HG03066 (cell line): Measurements from ENCODE around the gene SUSD1.
A peak's percentile ranks its signal among the peaks of the same experiment; 100 is the strongest.
"Not testable (repeated sequence)": the region's sequence is repeated elsewhere in the genome, so short reads cannot be mapped to it uniquely, and the experiment has no call there.

Source experiments
- ATAC-seq: cut with Tn5 transposase; IDR thresholded peaks from one replicate; pipeline ENCODE4 v1.9.1; 2021; ENCODE audit warnings: low read depth; ENCODE audit not compliant: unreplicated experiment

Gene SUSD1

DNA sequence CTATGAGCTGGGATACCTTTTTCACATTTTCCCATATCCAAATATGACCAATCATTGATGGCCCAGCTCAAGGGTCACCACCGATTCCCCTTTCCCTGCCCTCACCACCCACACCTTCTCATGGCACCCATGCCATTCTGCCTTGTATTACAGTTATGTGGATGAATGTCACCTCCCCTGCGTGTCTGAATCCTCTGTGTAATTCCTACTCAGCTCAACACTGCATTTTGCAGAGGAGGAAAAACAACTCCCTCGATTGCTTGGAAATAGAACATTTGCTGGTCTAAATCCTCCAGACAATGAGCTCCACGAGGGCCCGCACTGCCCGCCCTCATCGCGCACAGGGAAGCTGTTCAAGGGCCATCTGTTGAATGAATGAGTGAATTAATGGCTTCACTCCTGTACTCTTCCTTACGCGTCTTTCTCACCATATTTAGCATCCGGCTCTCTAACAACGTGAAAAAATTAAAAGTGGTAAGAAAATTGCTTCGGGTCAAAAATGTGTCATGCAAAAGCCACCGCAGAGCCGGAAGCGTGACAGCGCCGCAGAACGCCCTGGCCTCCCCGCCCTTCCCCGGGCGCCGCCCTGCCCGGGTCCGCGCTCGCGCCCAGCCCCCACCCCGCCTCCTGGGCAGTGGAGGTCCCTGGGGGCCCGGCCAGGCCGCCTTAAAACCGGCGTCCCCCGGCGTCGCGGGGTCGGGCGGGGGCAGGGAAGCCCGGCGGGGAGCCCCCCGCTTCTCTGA, 704 bp downstream of the SUSD1 start:
- peak; percentile 88 for ATAC-seq

DNA sequence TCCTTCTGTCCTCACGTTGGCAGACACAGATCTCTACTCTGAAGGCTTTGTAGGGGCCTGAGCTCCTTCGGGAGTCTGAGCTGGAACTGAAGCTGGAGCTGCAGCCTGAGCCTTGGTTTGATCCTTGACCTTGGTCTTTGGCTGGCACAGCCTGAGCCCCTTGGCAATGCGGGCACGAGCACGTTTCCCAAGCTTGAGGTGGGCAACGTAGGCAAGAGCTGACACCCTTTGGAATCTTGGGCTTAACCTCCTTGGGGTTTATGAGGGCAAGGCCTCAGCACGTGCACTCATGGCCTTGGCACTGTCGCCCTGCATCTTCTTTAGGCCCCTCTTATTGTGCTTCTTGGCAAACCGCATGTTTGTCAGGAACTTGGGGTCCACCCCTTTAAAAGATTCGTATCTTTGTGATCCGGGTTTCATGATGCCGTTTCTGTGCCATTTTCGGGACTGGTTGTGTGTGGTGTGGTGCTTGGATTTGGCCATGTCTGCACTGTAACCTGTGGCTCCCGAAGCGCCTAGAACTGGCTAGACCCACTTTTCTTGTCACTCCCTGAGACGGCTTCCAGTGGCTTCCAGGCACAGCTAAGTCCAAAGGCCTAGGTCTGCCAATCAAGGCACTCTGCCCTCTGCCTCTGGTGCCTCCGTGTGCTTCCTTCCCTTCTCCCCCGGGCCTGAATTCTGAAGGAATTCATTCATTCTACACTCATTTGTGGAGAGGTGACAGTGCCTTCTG, 1.4 kb downstream of the SUSD1 start:
- ATAC-seq, result no peak

DNA sequence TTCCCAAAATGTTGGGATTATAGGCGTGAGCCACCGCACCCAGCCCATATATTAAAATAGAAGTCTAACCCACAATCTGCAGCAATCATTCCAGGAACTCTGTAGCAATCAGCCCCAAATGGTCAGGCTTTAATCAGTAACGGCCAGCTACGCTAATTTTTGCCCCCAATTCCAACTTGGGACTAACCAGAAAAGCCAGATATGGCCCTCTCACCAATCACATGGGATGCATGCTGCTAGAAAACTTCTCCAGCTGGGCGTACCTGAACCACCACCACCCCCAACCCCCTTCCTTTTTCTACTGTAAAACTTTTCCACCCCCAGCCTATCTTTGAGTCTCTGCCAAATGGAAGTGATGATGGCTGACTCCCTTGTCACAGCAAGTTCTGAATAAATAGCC, 4.1 kb downstream of the SUSD1 start:
- no peak for ATAC-seq

DNA sequence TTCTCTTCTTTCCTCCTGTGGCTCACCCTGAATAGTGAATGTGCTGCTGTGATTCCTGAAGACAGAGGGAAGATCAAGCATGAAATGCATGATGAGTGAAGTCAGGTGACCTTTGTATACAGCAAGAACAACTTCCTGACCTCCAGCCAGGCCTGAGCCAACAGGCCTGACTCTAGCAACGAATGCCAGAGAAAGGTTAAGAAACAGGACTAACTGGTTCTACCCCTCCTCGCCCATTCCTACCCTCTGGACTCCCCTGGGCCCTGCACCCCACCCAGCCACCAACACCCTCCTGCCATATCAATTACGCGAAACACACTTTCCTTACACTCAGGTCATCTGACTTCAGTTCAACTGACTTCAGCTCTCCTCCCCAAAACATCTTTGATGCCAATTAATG, 4.9 kb downstream of the SUSD1 start:
- no peak for ATAC-seq

DNA sequence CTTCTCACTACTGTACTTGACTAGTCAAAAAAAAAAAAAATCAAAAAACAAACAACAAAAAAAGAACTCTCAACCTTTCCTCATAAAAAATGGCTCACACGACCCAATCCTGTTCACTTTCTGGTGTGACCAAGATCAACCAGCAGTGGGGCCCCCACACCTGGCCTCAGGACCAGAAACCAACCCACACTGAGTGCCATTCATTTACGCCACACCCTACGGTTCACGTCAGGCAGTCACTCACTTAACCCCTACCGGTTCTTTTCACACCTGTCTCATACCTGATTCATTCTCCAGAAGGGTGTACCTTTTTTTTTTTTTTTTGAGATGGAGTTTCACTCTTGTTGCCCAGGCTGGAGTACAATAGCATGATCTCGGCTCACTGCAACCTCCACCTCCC, 5.7 kb downstream of the SUSD1 start:
- no peak for ATAC-seq

DNA sequence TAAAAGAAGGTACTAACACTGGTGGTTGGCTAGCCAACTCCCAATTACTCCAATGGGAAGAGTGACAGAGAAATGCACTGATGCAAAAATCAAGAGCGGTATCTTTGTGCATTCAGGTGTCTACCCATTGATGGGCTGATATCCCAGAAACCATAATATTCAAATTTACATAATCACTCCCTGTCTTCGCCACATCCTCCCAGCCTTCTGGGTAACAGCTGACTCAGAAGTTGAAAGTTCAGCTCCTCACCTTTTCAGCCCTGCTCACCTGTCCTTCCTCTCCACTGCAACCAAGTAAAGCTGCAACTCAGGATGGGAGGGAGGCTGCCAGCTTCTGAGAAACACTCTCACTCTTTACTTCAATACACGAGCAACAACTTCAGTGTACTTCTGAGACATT, 6.9 kb downstream of the SUSD1 start:
- ATAC-seq, result no peak

DNA sequence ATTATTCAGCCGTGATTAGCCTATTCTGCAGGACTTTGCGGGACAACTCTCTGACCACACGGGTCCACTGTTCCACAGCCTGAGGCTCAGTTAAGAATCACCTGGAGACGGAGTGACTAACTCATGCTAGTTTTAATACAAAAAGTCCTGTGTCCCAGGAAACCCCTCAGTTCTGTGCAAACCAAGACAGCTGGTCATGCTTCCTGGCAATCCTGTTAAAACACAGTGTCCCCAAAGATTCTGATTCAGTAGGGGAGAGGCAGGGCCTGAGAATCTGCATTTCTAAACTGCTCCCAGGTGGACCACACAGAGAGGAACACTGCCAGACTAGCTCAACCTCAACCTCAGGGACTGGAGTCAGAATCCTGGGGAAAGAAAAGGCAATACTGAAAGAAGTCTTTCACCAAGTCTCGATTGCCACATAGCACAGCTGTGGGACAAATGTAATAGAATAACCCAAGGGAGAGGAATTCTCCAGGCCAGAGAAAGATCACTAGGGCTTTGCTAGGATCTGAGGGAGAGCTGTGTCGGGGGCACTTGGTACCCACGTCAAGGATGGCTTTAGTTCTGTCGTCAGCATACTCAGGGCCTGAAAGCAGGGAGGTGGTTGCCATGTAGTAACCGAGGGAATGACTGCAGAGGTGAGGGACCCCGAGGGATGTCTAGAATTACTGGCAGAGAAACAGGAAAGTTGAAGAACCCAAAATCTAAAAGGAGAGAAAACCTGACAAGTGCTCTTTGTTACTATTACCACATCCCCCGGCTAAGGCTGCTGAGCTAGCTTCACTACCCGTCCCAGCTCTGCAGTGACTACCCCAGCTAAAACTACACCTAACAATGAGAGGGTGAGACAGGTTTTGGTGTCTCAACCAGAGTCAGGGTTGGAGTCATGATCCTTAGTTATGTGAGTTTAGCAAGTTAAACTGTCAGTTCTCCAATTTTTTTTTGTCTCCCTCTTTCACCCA, 8.6 kb downstream of the SUSD1 start:
- no peak for ATAC-seq

DNA sequence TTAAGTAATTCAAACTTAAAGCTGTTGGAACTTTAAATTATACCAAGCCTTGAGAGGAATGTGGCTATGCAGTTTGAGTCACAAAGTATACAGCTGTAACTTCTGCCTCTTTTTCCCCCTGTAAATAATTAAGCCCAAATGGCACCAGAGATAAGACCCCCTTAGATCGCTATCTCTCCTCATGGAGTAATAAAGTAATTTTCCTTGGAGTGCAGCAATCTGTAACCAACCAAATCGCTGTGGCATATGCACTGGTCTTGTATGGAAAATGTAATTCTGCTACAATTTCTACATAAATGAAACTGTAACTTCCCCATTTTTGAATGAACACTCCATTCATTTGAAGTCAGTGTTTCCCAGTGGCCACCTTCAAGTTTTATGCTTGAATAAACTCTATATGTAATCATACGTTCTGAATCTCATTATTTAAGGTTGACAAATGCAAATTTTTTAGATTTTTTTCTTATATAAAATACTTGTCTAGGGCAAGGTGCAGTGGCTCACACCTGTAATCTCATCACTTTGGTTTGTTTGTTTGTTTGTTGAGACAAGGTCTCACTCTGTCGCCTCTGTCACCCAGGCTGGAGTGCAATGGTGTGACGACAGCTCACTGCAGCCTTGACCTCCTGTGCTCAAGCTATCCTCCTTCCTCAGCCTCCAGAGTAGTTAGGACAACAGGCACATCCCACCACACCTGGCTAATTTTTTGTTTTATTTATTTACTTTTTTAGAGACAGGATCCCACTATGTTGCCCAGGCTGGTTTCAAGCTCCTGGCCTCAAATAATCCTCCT, 12.3 kb downstream of the SUSD1 start:
- ATAC-seq, result no peak

DNA sequence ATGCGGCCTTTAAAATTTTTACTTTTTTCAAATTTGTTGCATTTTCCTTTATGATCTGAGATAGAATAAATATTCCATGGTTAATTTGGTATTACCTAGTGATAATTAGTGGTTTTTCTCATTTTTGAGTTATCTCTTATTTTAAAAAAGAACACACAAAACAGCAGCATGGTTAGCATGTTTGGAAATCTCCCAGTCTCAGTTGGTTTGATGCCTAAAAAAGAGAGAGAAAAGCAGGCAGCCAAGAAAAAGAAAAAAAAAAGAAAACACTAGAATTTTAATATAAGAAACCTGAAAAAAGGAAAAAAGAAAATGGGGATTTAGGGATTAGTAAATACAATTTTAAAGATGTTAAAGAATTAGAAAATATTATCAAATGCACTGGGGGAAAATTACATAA, 15.3 kb downstream of the SUSD1 start:
- ATAC-seq, result no peak

DNA sequence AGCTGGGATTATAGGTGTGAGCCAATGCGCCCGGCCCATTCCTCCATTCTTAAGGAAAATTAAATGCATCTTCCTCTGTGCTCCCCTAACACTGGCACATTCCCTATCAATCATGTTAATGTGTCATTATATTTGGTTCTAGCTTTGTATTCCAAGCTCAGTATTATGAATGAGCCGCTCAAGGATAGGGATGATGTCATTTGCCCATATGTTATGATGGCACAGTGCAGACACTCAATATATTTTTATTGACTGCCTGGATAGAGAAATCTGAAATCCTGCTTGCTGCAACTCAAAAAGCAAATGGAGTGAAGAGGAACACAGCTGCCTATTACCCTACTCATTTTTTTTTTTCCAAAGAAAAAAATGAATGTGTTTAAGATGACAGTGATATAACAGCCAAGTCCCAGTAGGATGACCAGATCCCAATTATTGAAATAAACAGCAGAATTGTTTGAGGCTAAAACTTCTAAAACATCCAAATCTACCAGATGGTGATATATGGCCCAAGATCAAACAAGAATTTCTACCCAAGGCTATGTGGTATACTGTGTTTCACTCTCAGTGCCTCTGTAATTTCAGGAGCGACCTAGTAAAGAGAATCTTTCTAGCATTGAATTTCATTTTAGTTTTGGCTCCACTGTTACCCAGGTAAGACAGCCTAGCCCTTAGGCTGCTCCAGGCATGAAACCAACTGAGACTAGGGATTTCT, 16.3 kb downstream of the SUSD1 start:
- no peak for ATAC-seq

DNA sequence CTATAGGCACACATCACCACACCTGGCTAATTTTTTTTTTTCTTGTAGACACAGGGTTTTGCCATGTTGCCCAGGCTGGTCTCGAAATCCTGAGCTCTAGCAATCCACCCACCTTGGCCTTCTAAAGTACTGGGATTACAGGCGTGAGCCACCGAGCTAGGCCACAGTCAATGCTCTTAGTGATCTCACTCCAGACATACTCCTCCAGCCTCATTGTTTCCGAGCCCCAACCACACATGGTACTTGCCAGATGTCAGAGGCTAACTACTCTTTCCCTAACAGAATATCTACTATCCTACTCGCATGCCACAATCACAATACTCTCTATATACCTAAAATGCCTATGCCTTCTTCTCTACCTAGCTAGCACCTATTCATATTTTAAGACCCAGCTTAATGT, 17.1 kb downstream of the SUSD1 start:
- ATAC-seq, result no peak

DNA sequence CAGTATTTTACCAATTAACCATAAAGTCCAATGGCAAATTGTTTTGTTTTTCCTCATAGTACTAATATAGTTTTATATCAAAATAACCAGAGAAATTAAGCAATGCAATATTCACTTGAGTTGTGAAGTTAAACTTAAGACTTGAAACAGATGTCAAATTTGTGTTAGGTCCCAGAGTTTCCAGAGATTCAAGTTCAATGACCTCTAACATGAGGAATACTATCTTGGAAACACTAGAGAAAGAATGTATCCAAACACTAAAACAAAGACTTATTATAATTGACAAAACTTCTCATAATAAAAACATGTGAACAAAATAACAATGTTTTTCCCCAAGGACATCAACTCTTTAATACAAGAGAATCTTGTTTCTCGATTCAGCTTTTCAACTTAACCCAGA, 18.0 kb downstream of the SUSD1 start:
- ATAC-seq, result no peak

DNA sequence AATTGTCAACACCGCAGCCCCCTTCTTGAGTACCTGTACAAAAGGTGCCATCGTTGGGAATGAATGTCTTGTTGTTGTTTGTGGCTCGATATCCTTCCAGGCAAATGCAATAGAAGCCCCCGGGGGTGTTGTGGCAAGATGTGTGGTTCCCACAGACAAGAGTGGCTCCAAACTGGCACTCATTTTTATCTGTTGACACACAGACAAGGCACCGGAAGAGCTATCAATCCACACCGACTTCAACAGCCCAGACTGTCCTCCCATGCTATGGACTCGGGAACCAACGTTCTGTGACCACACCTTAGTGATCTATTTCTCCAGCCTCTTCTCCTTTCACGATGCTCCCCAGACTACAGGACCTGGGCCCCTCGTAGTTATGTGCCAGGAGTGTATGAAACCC, 25.9 kb downstream of the SUSD1 start:
- ATAC-seq, result no peak

DNA sequence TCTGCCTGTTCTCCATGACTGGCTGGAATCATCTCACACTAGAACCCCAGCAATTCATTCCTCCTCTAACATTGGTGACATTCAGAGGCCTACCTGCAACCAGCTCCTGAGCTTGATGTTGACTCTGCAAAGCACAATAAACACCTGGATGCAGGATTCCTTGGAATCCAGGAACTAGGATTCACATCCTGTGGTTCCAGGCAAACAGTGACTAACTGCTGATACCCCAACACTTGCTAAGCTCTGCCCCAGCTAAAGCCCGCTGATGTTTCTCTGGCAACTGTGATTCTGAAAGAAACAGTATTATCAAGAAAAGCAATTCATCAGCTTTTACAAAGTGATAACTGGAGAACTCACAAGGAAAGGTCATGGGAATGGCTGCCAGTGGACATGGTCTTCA, 29.2 kb downstream of the SUSD1 start:
- ATAC-seq, result no peak

DNA sequence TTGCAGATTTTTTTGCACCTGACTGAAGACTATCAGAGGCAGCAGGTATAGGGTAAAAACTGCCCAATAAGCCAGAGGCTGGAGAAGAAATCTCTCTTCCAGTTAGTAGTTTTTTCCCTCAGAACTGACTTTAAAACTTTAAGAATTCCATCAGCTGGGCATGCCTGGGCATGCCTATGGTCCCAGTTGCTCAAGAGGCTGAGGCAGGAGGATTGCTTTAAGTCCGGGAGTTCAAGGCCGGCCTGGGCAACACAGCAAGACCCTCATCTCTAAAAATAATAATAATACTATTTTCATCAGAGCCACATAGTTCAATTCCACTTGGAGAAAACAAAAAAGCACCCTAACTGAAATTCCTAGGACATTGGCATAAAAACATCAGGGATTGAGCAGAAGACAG, 30.3 kb downstream of the SUSD1 start:
- ATAC-seq, result no peak

DNA sequence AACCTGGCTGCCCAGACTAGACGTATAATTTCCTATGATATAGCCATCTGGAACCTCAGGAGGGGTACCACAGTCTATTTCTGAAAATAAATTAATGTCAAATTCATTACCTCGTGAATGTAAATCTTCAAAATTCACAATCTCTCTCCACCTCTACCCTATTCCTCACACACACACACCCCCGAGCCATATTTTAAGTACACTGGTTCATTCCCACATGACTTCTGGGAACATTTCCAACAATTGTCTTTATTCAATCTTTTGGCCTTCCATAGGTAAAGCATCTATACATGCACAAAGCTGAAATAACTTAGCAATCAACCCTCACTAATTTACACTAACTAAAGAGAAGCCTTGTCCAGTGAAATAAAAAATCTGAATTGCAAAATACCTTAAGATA, 32.7 kb downstream of the SUSD1 start:
- no peak for ATAC-seq

DNA sequence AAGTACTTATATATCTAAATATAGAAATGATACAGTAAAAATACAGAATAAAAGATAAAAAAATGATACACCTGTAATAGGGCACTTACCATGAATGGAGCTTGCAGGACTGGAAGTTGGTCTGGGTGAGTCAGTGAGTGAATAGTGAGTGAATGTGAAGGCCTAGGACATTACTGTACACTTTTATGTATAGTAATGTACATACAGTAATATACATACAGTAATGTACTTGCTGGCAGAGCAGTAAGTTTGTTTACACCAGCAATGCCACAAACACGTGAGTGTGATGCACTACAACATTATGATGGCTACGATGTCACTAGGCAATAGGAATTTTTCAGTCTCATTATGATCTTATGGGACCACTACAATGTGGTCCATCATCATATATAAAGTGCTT, 34.2 kb downstream of the SUSD1 start:
- ATAC-seq, result no peak

DNA sequence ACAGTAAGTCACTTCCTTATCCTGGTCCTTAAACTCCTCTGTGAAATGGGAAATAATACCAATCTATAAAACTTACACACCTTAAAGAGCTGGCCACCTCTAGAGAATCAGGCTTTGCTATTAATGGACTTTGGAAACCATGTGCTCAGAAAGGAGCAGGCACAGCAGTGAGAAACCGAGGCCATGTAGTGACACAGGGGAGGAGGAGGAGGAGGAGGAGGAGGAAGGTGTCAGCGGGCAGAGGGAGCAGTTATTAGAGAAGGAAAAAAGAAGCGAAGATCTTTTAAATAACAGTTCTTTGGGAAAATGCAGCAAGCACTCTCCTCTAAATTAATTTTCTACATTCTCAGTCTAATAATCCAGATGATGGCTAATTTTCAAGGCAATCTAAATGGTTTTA, 38.0 kb downstream of the SUSD1 start:
- ATAC-seq, result no peak

DNA sequence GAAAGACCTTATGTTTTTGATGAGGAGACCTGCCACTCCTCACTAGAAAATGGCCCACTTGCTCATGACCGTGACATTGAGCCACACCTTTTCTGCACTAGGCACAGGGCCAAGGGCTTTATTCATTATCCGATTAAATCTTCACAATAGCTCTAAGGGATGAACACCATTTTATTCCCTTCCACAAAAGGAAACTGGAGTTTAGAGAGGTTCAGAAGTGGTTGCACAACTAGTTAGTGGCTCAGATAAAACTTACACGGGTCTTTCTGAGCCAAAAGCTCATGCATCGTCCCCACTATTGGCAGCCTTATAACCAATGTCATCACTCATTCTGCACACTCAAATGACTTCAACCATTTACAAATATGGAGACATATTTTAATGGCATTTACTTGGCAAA, 39.4 kb downstream of the SUSD1 start:
- no peak for ATAC-seq

DNA sequence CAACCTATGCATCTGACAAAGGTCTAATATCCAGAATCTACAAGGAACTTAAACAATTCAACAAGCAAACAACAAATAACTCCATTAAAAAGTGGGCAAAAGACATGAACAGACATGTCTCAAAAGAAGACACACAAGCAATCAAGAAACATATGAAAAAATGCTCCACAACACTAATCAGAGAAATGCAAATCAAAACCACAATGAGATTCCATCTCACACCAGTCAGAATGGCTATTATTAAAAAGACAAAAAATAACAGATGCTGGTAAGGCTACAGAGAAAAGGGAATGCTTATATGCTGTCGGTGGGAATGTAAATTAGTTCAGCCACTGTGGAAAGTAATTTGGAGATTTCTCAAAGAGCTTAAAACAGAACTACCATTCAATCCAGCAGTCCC, 41.3 kb downstream of the SUSD1 start:
- ATAC-seq, result not testable (repeated sequence)
